Esophagus muscularis mucosa (tissue), 4 donors: Measurements from ENCODE around the gene PTRH2. TPM values are rescaled to one million over a fixed set of nuclear protein-coding genes. Genes with fewer than 3 reads are reported as not detected.
"Not testable (repeated sequence)": the region's sequence is repeated elsewhere in the genome, so short reads cannot be mapped to it uniquely, and the experiment has no call there.

Experiments used
- DNase-seq: peaks from one replicate; pipeline ENCODE4 v3.0.0-alpha.2; 2017; ENCODE audit errors: extremely low spot score
- H3K27ac ChIP-seq, 4 donors: fragments of 200-600 bp; sonication (generic); replicated peaks in 1 of 4; 1 replicate in 3 of 4; 2 replicates in 1 of 4; pipeline ENCODE4 v1.5.1; 2016 to 2019; ENCODE audit warnings: mild to moderate bottlenecking in 1 of 4
- H3K27me3 ChIP-seq, 4 donors: fragments of 200-600 bp; sonication (generic); one replicate each; pipeline versions ENCODE4 v1.5.1 to v1.6.0; 2016 to 2019
- H3K36me3 ChIP-seq, 4 donors: fragments of 200-600 bp; sonication (generic); one replicate each; pipeline ENCODE4 v1.5.1; 2016 to 2019
- H3K4me1 ChIP-seq, 4 donors: fragments of 200-600 bp; sonication (generic); one replicate each; pipeline ENCODE4 v1.5.1; 2016 to 2019
- H3K4me3 ChIP-seq, 4 donors: fragments of 200-600 bp; sonication (generic); 1 replicate in 2 of 4; 2 replicates in 2 of 4; pipeline ENCODE4 v1.5.1; 2016 to 2019; ENCODE audit warnings: mild to moderate bottlenecking in 4 of 4, moderate library complexity in 1 of 4
- H3K9me3 ChIP-seq, 4 donors: fragments of 200-600 bp; sonication (generic); 1 replicate in 3 of 4; 2 replicates in 1 of 4; pipeline ENCODE4 v1.5.1; 2016 to 2019
- CTCF ChIP-seq, 3 experiments: fragments of 200-600 bp in 2 of 3; fragments of 450-650 bp in 1 of 3; sonication (generic) in 2 of 3; IDR thresholded peaks; one replicate each; pipeline ENCODE4 v1.5.1; 2017 to 2019; ENCODE audit warnings: antibody characterized with exemption in 3 of 3, mild to moderate bottlenecking in 2 of 3, moderate library complexity in 1 of 3
- EP300 ChIP-seq: sonication (generic); formaldehyde crosslinking; IDR thresholded peaks from one replicate; pipeline ENCODE4 v1.6.1; 2017; ENCODE audit warnings: antibody characterized with exemption
- POLR2A ChIP-seq: fragments of 450-650 bp; IDR thresholded peaks from one replicate; pipeline ENCODE4 v1.6.1; 2017; ENCODE audit warnings: antibody characterized with exemption, moderate library complexity, mild to moderate bottlenecking, low read depth
- POLR2AphosphoS5 ChIP-seq, 2 donors: sonication (generic); formaldehyde crosslinking; IDR thresholded peaks; one replicate each; pipeline ENCODE4 v1.6.1; 2017; ENCODE audit warnings: antibody characterized with exemption in 2 of 2
- WGBS: methylation state at CpG from one replicate; pipeline ENCODE4 v1.1.5; 2018; 5-methylcytosine and 5-hydroxymethylcytosine counted together
- intact Hi-C: fragments of 100-400 bp; cut with DNase I; formaldehyde crosslinking; loops from one replicate; pipeline ENCODE4 v1.15.1; 2023
- total RNA-seq, 4 donors: library from RNA; depleted of rRNA; stranded (reverse); fragments of >200 nt; gene quantifications; one replicate each; pipeline versions ENCODE4 v1.1.0 to v1.2.1, GENCODE V29; 2016

Gene PTRH2
- total RNA-seq, 4 donors from 2014 or later: 11.4 to 31.1 (median 15.2) TPM

GRCh38 chr17:59671386-59671785 lies 35.8 kb downstream of the PTRH2 start:
- no peak for TF ChIP-seq CTCF (IDR thresholded peaks at IDR 0.05)
- Histone ChIP-seq H3K27ac (no peak overlapping the region), H3K27me3 (no peaks in the 10 kb centered on the region), H3K9me3 (no peaks in the 10 kb centered on the region), H3K36me3 (peaks cover 23 to 94% (median 71%) of the 10 kb centered on the region in 4 donors), H3K4me1 (peaks cover 4 to 25% (median 13%) of the 10 kb centered on the region in 4 donors), H3K4me3 (no peak overlapping the region)
- WGBS: 100% methylated on average over 1 of the region's 1 CpG
- intact Hi-C loops: no loop called here
- DNase-seq: no peak

- Histone ChIP-seq H3K36me3 (peaks cover 38 to 94% (median 72%) of the 10 kb centered on the region in 4 donors), H3K4me3 (no peak overlapping the region), H3K9me3 (no peaks in the 10 kb centered on the region), H3K27me3 (no peaks in the 10 kb centered on the region), H3K27ac (no peak overlapping the region), H3K4me1 (peaks cover 4 to 25% (median 13%) of the 10 kb centered on the region in 4 donors)
- intact Hi-C loops: no loop called here
- no peak for TF ChIP-seq POLR2A
- no peak for TF ChIP-seq EP300
- no peak for TF ChIP-seq POLR2AphosphoS5 (IDR thresholded peaks at IDR 0.05)
- no peak for TF ChIP-seq CTCF (IDR thresholded peaks at IDR 0.05)
- 94% methylated on average over 1 of the region's 1 CpG for WGBS
- DNase-seq: no peak
These were observed 37.3 kb downstream of the PTRH2 start for GRCh38 chr17:59669944-59670343.

- H3K9me3 ChIP-seq: no peaks in the 10 kb centered on the region
- intact Hi-C loops: no loop called here
- H3K27me3 ChIP-seq: no peaks in the 10 kb centered on the region
- H3K27ac ChIP-seq: no peak overlapping the region
- peaks cover 4 to 25% (median 13%) of the 10 kb centered on the region in 4 donors for H3K4me1 ChIP-seq
- no peak overlapping the region for H3K4me3 ChIP-seq
- 58% methylated on average over 1 of the region's 1 CpG for WGBS
- peaks cover 38 to 94% (median 72%) of the 10 kb centered on the region in 4 donors for H3K36me3 ChIP-seq
- DNase-seq: no peak
- TF ChIP-seq EP300 (no peak), POLR2A (no peak), CTCF (IDR thresholded peaks at IDR 0.05) (no peak), POLR2AphosphoS5 (IDR thresholded peaks at IDR 0.05) (no peak)
These were observed 37.8 kb downstream of the PTRH2 start for GRCh38 chr17:59669411-59669810.

GRCh38 chr17:59668816-59669215 lies 38.4 kb downstream of the PTRH2 start:
- no peak overlapping the region for H3K27ac ChIP-seq
- H3K27me3 ChIP-seq: no peaks in the 10 kb centered on the region
- TF ChIP-seq CTCF (IDR thresholded peaks at IDR 0.05) (no peak), POLR2A (no peak), POLR2AphosphoS5 (IDR thresholded peaks at IDR 0.05) (no peak), EP300 (no peak)
- peaks cover 4 to 25% (median 13%) of the 10 kb centered on the region in 4 donors for H3K4me1 ChIP-seq
- intact Hi-C loops: no loop called here
- WGBS: 38% methylated on average over 3 of the region's 3 CpGs
- H3K9me3 ChIP-seq: no peaks in the 10 kb centered on the region
- peaks cover 37 to 94% (median 72%) of the 10 kb centered on the region in 4 donors for H3K36me3 ChIP-seq
- H3K4me3 ChIP-seq: no peak overlapping the region
- DNase-seq: no peak

DNA sequence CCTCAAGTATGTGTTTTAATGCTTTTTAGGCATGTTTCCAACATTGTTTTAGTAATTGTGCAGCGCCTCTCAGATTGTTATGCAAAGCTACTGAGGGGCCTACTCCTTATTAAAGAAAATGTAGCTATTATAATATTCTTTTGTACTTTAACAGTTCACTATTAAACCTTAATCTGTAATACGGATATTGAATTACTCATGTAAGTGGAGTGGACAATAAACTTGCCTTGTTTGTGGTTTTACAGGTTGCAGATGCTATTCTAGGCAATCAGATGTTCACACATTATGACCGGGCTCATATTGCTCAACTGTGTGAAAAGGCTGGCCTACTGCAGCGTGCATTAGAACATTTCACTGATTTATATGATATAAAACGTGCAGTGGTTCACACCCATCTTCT lies 41.0 kb downstream of the PTRH2 start:
- Histone ChIP-seq H3K27me3 (no peaks in the 10 kb centered on the region), H3K4me3 (no peak overlapping the region), H3K36me3 (peaks cover 47 to 99% (median 87%) of the 10 kb centered on the region in 4 donors), H3K9me3 (no peaks in the 10 kb centered on the region), H3K4me1 (peaks cover 4 to 20% (median 13%) of the 10 kb centered on the region in 4 donors), H3K27ac (no peak overlapping the region)
- no peak for DNase-seq
- WGBS: 85% methylated on average over 5 of the region's 5 CpGs
- intact Hi-C loops: no loop called here
- TF ChIP-seq CTCF (IDR thresholded peaks at IDR 0.05) (no peak), POLR2AphosphoS5 (IDR thresholded peaks at IDR 0.05) (no peak), POLR2A (no peak), EP300 (no peak)

GRCh38 chr17:59656624-59657023 lies 50.6 kb downstream of the PTRH2 start:
- H3K4me3 ChIP-seq, DNase-seq, H3K9me3 ChIP-seq, intact Hi-C loops, H3K27ac ChIP-seq, H3K27me3 ChIP-seq, H3K4me1 ChIP-seq: not testable (repeated sequence)
- H3K36me3 ChIP-seq: peaks cover 44 to 100% (median 95%) of the 10 kb centered on the region in 4 donors
- WGBS: 79% methylated on average over 7 of the region's 7 CpGs
